ENCODE data around the gene HPX. TPM values are rescaled to one million over a fixed set of nuclear protein-coding genes. Genes with fewer than 3 reads are reported as not detected.

HPX gene
- total RNA-seq, 1 donor from 2014 or later, result 3.8 TPM

- TF ChIP-seq, protein P1, sequence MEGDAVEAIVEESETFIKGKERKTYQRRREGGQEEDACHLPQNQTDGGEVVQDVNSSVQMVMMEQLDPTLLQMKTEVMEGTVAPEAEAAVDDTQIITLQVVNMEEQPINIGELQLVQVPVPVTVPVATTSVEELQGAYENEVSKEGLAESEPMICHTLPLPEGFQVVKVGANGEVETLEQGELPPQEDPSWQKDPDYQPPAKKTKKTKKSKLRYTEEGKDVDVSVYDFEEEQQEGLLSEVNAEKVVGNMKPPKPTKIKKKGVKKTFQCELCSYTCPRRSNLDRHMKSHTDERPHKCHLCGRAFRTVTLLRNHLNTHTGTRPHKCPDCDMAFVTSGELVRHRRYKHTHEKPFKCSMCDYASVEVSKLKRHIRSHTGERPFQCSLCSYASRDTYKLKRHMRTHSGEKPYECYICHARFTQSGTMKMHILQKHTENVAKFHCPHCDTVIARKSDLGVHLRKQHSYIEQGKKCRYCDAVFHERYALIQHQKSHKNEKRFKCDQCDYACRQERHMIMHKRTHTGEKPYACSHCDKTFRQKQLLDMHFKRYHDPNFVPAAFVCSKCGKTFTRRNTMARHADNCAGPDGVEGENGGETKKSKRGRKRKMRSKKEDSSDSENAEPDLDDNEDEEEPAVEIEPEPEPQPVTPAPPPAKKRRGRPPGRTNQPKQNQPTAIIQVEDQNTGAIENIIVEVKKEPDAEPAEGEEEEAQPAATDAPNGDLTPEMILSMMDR (IDR thresholded peaks at IDR 0.05), result no peak
- H3K27me3 Mint-ChIP-seq (ENCODE audit: low read depth), result no peaks in the 10 kb centered on the region
- H3K9me3 Mint-ChIP-seq (ENCODE audit: low read depth), result no peaks in the 10 kb centered on the region
- peaks cover 28% of the 10 kb centered on the region for H3K4me1 Mint-ChIP-seq (ENCODE audit: low read depth)
- no peak for DNase-seq (ENCODE audit: low spot score)
- H3K27ac Mint-ChIP-seq (ENCODE audit: unreplicated experiment), result peak overlapping the region; percentile 57
- peak overlapping the region; percentile 85 for H3K4me3 Mint-ChIP-seq (ENCODE audit: unreplicated experiment)
- peaks cover 3% of the 10 kb centered on the region for H3K36me3 Mint-ChIP-seq (ENCODE audit: low read depth)
These were observed 49.9 kb downstream of the HPX start for GRCh38 chr11:6390718-6391469.

DNA sequence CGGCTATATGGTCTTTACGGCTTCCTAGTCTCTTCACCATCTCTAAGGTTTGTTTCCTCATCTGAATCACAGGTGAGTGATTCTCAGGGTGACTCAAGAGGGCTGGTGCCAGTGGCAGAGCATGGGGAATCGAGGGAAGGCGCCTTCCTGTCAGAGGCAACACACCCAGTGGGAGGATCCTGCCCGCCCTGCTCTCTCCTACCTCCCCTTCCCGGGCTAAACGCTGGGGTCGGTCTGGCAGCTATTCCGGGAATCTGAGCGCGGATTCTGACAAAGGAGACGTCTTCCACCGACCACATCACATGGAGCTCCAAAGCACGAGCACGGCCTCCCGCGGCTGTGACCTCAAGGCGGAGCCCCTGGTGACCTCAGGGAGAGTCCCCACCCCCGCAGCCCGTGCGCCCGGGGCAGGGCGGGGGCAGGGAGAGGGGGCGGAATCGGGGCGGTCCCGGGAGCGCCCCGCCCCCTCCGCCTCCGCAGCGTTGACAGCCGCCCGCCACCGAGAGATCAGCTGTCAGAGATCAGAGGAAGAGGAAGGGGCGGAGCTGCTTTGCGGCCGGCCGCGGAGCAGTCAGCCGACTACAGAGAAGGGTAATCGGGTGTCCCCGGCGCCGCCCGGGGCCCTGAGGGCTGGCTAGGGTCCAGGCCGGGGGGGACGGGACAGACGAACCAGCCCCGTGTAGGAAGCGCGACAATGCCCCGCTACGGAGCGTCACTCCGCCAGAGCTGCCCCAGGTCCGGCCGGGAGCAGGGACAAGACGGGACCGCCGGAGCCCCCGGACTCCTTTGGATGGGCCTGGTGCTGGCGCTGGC lies 50.7 kb downstream of the HPX start, which contains the start of gene SMPD1:
SMPD1 (plus strand) TSS at position 570 of the 813 bp plus-strand sequence; CDS start at position 695, 125 bp downstream.
- DNase-seq (ENCODE audit: low spot score), result peak; percentile 92
- no peaks in the 10 kb centered on the region for H3K9me3 Mint-ChIP-seq (ENCODE audit: low read depth)
- H3K27ac Mint-ChIP-seq (ENCODE audit: unreplicated experiment), result peak within 1 kb of the TSS; percentile 85
- peaks cover 28% of the 10 kb centered on the region for H3K4me1 Mint-ChIP-seq (ENCODE audit: low read depth)
- TF ChIP-seq, protein P1 (IDR thresholded peaks at IDR 0.05), result no peak
- H3K36me3 Mint-ChIP-seq (ENCODE audit: low read depth), result peaks cover 3% of the 10 kb centered on the region
- peak within 1 kb of the TSS; percentile 85 for H3K4me3 Mint-ChIP-seq (ENCODE audit: unreplicated experiment)
- no peaks in the 10 kb centered on the region for H3K27me3 Mint-ChIP-seq (ENCODE audit: low read depth)

- Mint-ChIP-seq H3K36me3 (ENCODE audit: low read depth) (peaks cover 3% of the 10 kb centered on the region), H3K27ac (ENCODE audit: unreplicated experiment) (no peak overlapping the region), H3K4me3 (ENCODE audit: unreplicated experiment) (no peak overlapping the region), H3K4me1 (ENCODE audit: low read depth) (peaks cover 28% of the 10 kb centered on the region), H3K27me3 (ENCODE audit: low read depth) (no peaks in the 10 kb centered on the region), H3K9me3 (ENCODE audit: low read depth) (no peaks in the 10 kb centered on the region)
- TF ChIP-seq, protein P1 (IDR thresholded peaks at IDR 0.05), result no peak
- no peak for DNase-seq (ENCODE audit: low spot score)
These were observed 52.0 kb downstream of the HPX start for GRCh38 chr11:6388748-6389147.

- H3K27ac Mint-ChIP-seq (ENCODE audit: unreplicated experiment), result no peak overlapping the region
- no peak overlapping the region for H3K4me3 Mint-ChIP-seq (ENCODE audit: unreplicated experiment)
- peaks cover 28% of the 10 kb centered on the region for H3K4me1 Mint-ChIP-seq (ENCODE audit: low read depth)
- H3K27me3 Mint-ChIP-seq (ENCODE audit: low read depth), result no peaks in the 10 kb centered on the region
- DNase-seq (ENCODE audit: low spot score), result no peak
- H3K9me3 Mint-ChIP-seq (ENCODE audit: low read depth), result no peaks in the 10 kb centered on the region
- peaks cover 3% of the 10 kb centered on the region for H3K36me3 Mint-ChIP-seq (ENCODE audit: low read depth)
- TF ChIP-seq, protein P1 (IDR thresholded peaks at IDR 0.05), result no peak
These were observed 52.8 kb downstream of the HPX start for GRCh38 chr11:6387811-6388599.
